ENCODE measurements around the gene NOD1.

- TF ChIP-seq POLR2AphosphoS5 (IDR thresholded peaks at IDR 0.05; ENCODE audit: borderline replicate concordance, low read depth, low read length) (no peak), EZH2 (IDR thresholded peaks at IDR 0.05) (no peak)
Observed at GRCh38 chr7:30470163-30470770, 8.3 kb downstream of the NOD1 start.

Data from SK-N-MC (cell line).